ENCODE data around the gene APH1A. TPM values are rescaled to one million over a fixed set of nuclear protein-coding genes. Genes with fewer than 3 reads are reported as not detected.
"Not testable (repeated sequence)": the region's sequence is repeated elsewhere in the genome, so short reads cannot be mapped to it uniquely, and the experiment has no call there.

APH1A gene
- total RNA-seq, result 100 to 1,000 TPM; 128 to 129 TPM

GRCh38 chr1:150268705-150269403 lies at the start of gene APH1A:
APH1A (minus strand) TSS chr1:150269016; CDS start chr1:150268810, 206 bp downstream.
- Mint-ChIP-seq H3K27me3 (ENCODE audit: low read depth) (no peaks in the 10 kb centered on the region), H3K9me3 (no peaks in the 10 kb centered on the region)

GRCh38 chr1:150314691-150315090 lies 45.9 kb upstream of the APH1A start:
- H3K4me3 Mint-ChIP-seq; H3K36me3 Mint-ChIP-seq (ENCODE audit: insufficient read depth in 2 of 2); H3K9me3 Mint-ChIP-seq: not testable (repeated sequence)

More at GRCh38 chr1:150268705-150269403, at the start of gene APH1A:
- H3K36me3 Mint-ChIP-seq (ENCODE audit: insufficient read depth in 2 of 2), result peaks cover 5 to 15% of the 10 kb centered on the region in 2 donors
- peak within 1 kb of the TSS; percentile 94 for H3K27ac Mint-ChIP-seq
- peak within 1 kb of the TSS; percentile 98 to 99 for H3K4me3 Mint-ChIP-seq
- ATAC-seq (replicated peaks in 1 of 2) (peak; percentile 98), DNase-seq (peak; percentile 93 to 96)
- peaks cover 30% of the 10 kb centered on the region for H3K4me1 Mint-ChIP-seq (ENCODE audit: low read depth)

GRCh38 chr1:150311762-150312161 lies 42.9 kb upstream of the APH1A start:
- Mint-ChIP-seq H3K4me1 (ENCODE audit: low read depth) (no peaks in the 10 kb centered on the region), H3K9me3 (no peaks in the 10 kb centered on the region)

More at GRCh38 chr1:150314691-150315090, 45.9 kb upstream of the APH1A start:
- ATAC-seq (replicated peaks in 1 of 2); H3K27me3 Mint-ChIP-seq (ENCODE audit: low read depth); DNase-seq; H3K4me1 Mint-ChIP-seq (ENCODE audit: low read depth); H3K27ac Mint-ChIP-seq: not testable (repeated sequence)

GRCh38 chr1:150309758-150310508 lies 41.1 kb upstream of the APH1A start:
- no peaks in the 10 kb centered on the region for H3K4me1 Mint-ChIP-seq (ENCODE audit: low read depth)
- no peak overlapping the region for H3K4me3 Mint-ChIP-seq
- DNase-seq (no peak), ATAC-seq (replicated peaks in 1 of 2) (no peak)
- H3K36me3 Mint-ChIP-seq (ENCODE audit: insufficient read depth in 2 of 2), result peaks cover 4 to 18% of the 10 kb centered on the region in 2 donors
- H3K9me3 Mint-ChIP-seq, result no peaks in the 10 kb centered on the region
- no peak overlapping the region for H3K27ac Mint-ChIP-seq
- H3K27me3 Mint-ChIP-seq (ENCODE audit: low read depth), result no peaks in the 10 kb centered on the region

More at GRCh38 chr1:150311762-150312161, 42.9 kb upstream of the APH1A start:
- peaks cover 3 to 13% of the 10 kb centered on the region in 2 donors for H3K36me3 Mint-ChIP-seq (ENCODE audit: insufficient read depth in 2 of 2)
- no peak overlapping the region for H3K4me3 Mint-ChIP-seq
- H3K27ac Mint-ChIP-seq, result no peak overlapping the region
- no peaks in the 10 kb centered on the region for H3K27me3 Mint-ChIP-seq (ENCODE audit: low read depth)
- DNase-seq, result no peak
- ATAC-seq (replicated peaks in 1 of 2), result no peak

GRCh38 chr1:150308585-150308984 lies 39.8 kb upstream of the APH1A start:
- H3K27ac Mint-ChIP-seq; H3K27me3 Mint-ChIP-seq (ENCODE audit: low read depth); H3K4me3 Mint-ChIP-seq; H3K9me3 Mint-ChIP-seq; ATAC-seq (replicated peaks in 1 of 2); DNase-seq; H3K4me1 Mint-ChIP-seq (ENCODE audit: low read depth): not testable (repeated sequence)
- H3K36me3 Mint-ChIP-seq (ENCODE audit: insufficient read depth in 2 of 2), result peaks cover 4 to 18% of the 10 kb centered on the region in 2 donors

- peaks cover 4 to 29% of the 10 kb centered on the region in 2 donors for H3K36me3 Mint-ChIP-seq (ENCODE audit: insufficient read depth in 2 of 2)
- H3K27me3 Mint-ChIP-seq (ENCODE audit: low read depth), result no peaks in the 10 kb centered on the region
- H3K27ac Mint-ChIP-seq, result peak overlapping the region; percentile 76
- H3K9me3 Mint-ChIP-seq, result no peaks in the 10 kb centered on the region
- DNase-seq, result no peak
- ATAC-seq (replicated peaks in 1 of 2), result no peak
- peaks cover 1% of the 10 kb centered on the region for H3K4me1 Mint-ChIP-seq (ENCODE audit: low read depth)
- no peak overlapping the region for H3K4me3 Mint-ChIP-seq
Measured at GRCh38 chr1:150302902-150303301, 34.1 kb upstream of the APH1A start.

GRCh38 chr1:150302338-150302737 lies 33.5 kb upstream of the APH1A start:
- Mint-ChIP-seq H3K4me3 (no peak overlapping the region), H3K27ac (peak overlapping the region; percentile 76), H3K9me3 (no peaks in the 10 kb centered on the region), H3K4me1 (ENCODE audit: low read depth) (peaks cover 6% of the 10 kb centered on the region), H3K36me3 (ENCODE audit: insufficient read depth in 2 of 2) (peaks cover 4 to 26% of the 10 kb centered on the region in 2 donors), H3K27me3 (ENCODE audit: low read depth) (no peaks in the 10 kb centered on the region)
- no peak for DNase-seq
- ATAC-seq (replicated peaks in 1 of 2), result no peak

- DNase-seq, result no peak
- Mint-ChIP-seq H3K27ac (no peak overlapping the region), H3K4me3 (no peak overlapping the region), H3K9me3 (no peaks in the 10 kb centered on the region), H3K36me3 (ENCODE audit: insufficient read depth in 2 of 2) (peaks cover 5 to 35% of the 10 kb centered on the region in 2 donors), H3K4me1 (ENCODE audit: low read depth) (peaks cover 25% of the 10 kb centered on the region), H3K27me3 (ENCODE audit: low read depth) (no peaks in the 10 kb centered on the region)
- no peak for ATAC-seq (replicated peaks in 1 of 2)
Measured at GRCh38 chr1:150299716-150300115, 30.9 kb upstream of the APH1A start.

- Mint-ChIP-seq H3K27ac (peak overlapping the region; percentile 77), H3K27me3 (ENCODE audit: low read depth) (no peaks in the 10 kb centered on the region), H3K4me1 (ENCODE audit: low read depth) (peaks cover 40% of the 10 kb centered on the region), H3K36me3 (ENCODE audit: insufficient read depth in 2 of 2) (peaks cover 4 to 25% of the 10 kb centered on the region in 2 donors), H3K4me3 (peak overlapping the region; percentile 49 to 73), H3K9me3 (no peaks in the 10 kb centered on the region)
- DNase-seq (no peak), ATAC-seq (replicated peaks in 1 of 2) (no peak)
Measured at GRCh38 chr1:150295476-150295875, 26.7 kb upstream of the APH1A start.

GRCh38 chr1:150293433-150294253 lies 24.8 kb upstream of the APH1A start, which contains the start of gene MRPS21:
MRPS21 (plus strand) TSS chr1:150293861; CDS start chr1:150294367, 506 bp downstream.
- Mint-ChIP-seq H3K36me3 (ENCODE audit: insufficient read depth in 2 of 2) (peaks cover 4 to 20% of the 10 kb centered on the region in 2 donors), H3K27ac (peak within 1 kb of the TSS; percentile 96), H3K4me3 (peak within 1 kb of the TSS; percentile 85 to 90), H3K4me1 (ENCODE audit: low read depth) (peaks cover 40% of the 10 kb centered on the region), H3K9me3 (no peaks in the 10 kb centered on the region), H3K27me3 (ENCODE audit: low read depth) (no peaks in the 10 kb centered on the region)
- peak; percentile 90 to 92 for DNase-seq
- peak; percentile 100 for ATAC-seq (replicated peaks in 1 of 2)

- H3K9me3 Mint-ChIP-seq, result no peaks in the 10 kb centered on the region
- no peak overlapping the region for H3K4me3 Mint-ChIP-seq
- no peak overlapping the region for H3K27ac Mint-ChIP-seq
- no peaks in the 10 kb centered on the region for H3K27me3 Mint-ChIP-seq (ENCODE audit: low read depth)
- ATAC-seq (replicated peaks in 1 of 2), result no peak
- H3K36me3 Mint-ChIP-seq (ENCODE audit: insufficient read depth in 2 of 2), result no peaks in the 10 kb centered on the region
- DNase-seq, result no peak
- peaks cover 9% of the 10 kb centered on the region for H3K4me1 Mint-ChIP-seq (ENCODE audit: low read depth)
Measured at GRCh38 chr1:150288822-150289221, 20.0 kb upstream of the APH1A start.

GRCh38 chr1:150288382-150288781 lies 19.6 kb upstream of the APH1A start:
- H3K36me3 Mint-ChIP-seq (ENCODE audit: insufficient read depth in 2 of 2), result no peaks in the 10 kb centered on the region
- no peak overlapping the region for H3K4me3 Mint-ChIP-seq
- peaks cover 7% of the 10 kb centered on the region for H3K4me1 Mint-ChIP-seq (ENCODE audit: low read depth)
- H3K27ac Mint-ChIP-seq, result no peak overlapping the region
- no peaks in the 10 kb centered on the region for H3K27me3 Mint-ChIP-seq (ENCODE audit: low read depth)
- no peak for ATAC-seq (replicated peaks in 1 of 2)
- no peaks in the 10 kb centered on the region for H3K9me3 Mint-ChIP-seq
- no peak for DNase-seq
